ENCODE data around the gene NOX3.

DNA sequence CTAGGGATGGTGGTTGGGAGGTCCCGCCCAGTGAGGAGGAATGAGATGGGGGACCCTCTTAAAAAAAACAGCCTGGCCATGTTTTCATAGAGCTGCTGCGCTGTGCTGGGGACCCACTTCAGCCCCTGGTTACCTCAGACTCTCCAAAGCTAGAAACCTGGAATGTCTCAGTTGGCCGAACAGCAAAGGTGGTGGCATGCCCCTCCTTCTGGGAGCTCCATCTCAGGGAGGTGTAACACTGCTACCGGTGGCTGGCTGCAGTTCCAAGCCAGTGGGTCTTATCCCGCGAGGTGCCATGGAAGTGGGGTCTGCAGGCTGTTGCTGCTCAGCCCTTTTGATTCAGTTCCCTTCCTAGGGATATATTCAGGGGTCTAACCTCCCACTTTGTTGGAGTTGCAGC, 105.7 kb downstream of the NOX3 start:
- TF ChIP-seq CTCF (conservative IDR thresholded peaks at IDR 0.05; ENCODE audit: low read length) (no peak), EZH2phosphoT487 (IDR thresholded peaks at IDR 0.05; ENCODE audit: borderline replicate concordance) (no peak)
